Glutamatergic neuron (in vitro differentiated cells): ENCODE results near the gene IRAK3. TPM values are rescaled to one million over a fixed set of nuclear protein-coding genes. Genes with fewer than 3 reads are reported as not detected.

Source experiments
- DNase-seq: peaks from one replicate; pipeline ENCODE4 v3.0.0; 2022
- H3K27ac Mint-ChIP-seq: one replicate; pipeline ENCODE4 v1.8.0; 2020; ENCODE audit warnings: mild to moderate bottlenecking, mixed read lengths, inconsistent platforms; ENCODE audit not compliant: unreplicated experiment
- H3K27me3 Mint-ChIP-seq: one replicate; pipeline ENCODE4 v1.8.0; 2020; ENCODE audit warnings: mild to moderate bottlenecking, moderate library complexity, mixed read lengths, inconsistent platforms; ENCODE audit not compliant: unreplicated experiment
- H3K36me3 Mint-ChIP-seq: one replicate; pipeline ENCODE4 v1.8.0; 2020; ENCODE audit warnings: mild to moderate bottlenecking, mixed read lengths, inconsistent platforms; ENCODE audit not compliant: unreplicated experiment
- H3K4me1 Mint-ChIP-seq: one replicate; pipeline ENCODE4 v1.8.0; 2020; ENCODE audit warnings: mild to moderate bottlenecking, low read depth, mixed read lengths, inconsistent platforms; ENCODE audit not compliant: unreplicated experiment
- H3K4me3 Mint-ChIP-seq: one replicate; pipeline ENCODE4 v1.8.0; 2020; ENCODE audit warnings: mild to moderate bottlenecking, mixed read lengths, inconsistent platforms; ENCODE audit not compliant: unreplicated experiment
- H3K9me3 Mint-ChIP-seq: one replicate; pipeline ENCODE4 v1.8.0; 2020; ENCODE audit warnings: mild to moderate bottlenecking, moderate library complexity, mixed read lengths, inconsistent platforms; ENCODE audit not compliant: unreplicated experiment
- CTCF ChIP-seq: fragments of 200-600 bp; sonication (generic); IDR thresholded peaks from one replicate; pipeline ENCODE4 v1.5.0; 2021; ENCODE audit not compliant: partially characterized antibody, unreplicated experiment
- total RNA-seq: library from RNA; stranded (reverse); fragmentation: NEBNext Ultra II Directional; extraction: Animal tissue kit (Norgen Biotek cat#: 25700); gene quantifications from one replicate; pipeline ENCODE4 v1.2.1, GENCODE V29; 2021; ENCODE audit not compliant: unreplicated experiment

The IRAK3 gene
- total RNA-seq, 1 donor from 2014 or later, result 3.9 TPM

GRCh38 chr12:66237505-66238175, 48.6 kb downstream of the IRAK3 start:
- H3K27me3 Mint-ChIP-seq, result peaks cover 8% of the 10 kb centered on the region
- no peak for TF ChIP-seq CTCF
- H3K27ac Mint-ChIP-seq, result no peak overlapping the region
- no peaks in the 10 kb centered on the region for H3K36me3 Mint-ChIP-seq
- no peak for DNase-seq
- H3K4me3 Mint-ChIP-seq, result peak overlapping the region; percentile 7
- H3K4me1 Mint-ChIP-seq, result peaks cover 58% of the 10 kb centered on the region
- H3K9me3 Mint-ChIP-seq, result peaks cover 18% of the 10 kb centered on the region

GRCh38 chr12:66239295-66239694, 50.3 kb downstream of the IRAK3 start:
- TF ChIP-seq CTCF, result no peak
- DNase-seq, result no peak
- Mint-ChIP-seq H3K4me1 (peaks cover 67% of the 10 kb centered on the region), H3K27me3 (peaks cover 4% of the 10 kb centered on the region), H3K4me3 (no peak overlapping the region), H3K27ac (peak overlapping the region; percentile 8), H3K9me3 (peaks cover 11% of the 10 kb centered on the region), H3K36me3 (no peaks in the 10 kb centered on the region)

- Mint-ChIP-seq H3K27me3 (peaks cover 9% of the 10 kb centered on the region), H3K4me1 (peaks cover 63% of the 10 kb centered on the region), H3K36me3 (no peaks in the 10 kb centered on the region), H3K4me3 (no peak overlapping the region), H3K27ac (peak overlapping the region; percentile 82), H3K9me3 (peaks cover 11% of the 10 kb centered on the region)
- TF ChIP-seq CTCF, result no peak
- DNase-seq, result peak; percentile 42
These were observed 51.2 kb downstream of the IRAK3 start for GRCh38 chr12:66240096-66240820.

- Mint-ChIP-seq H3K4me3 (peak overlapping the region; percentile 57), H3K27ac (peak overlapping the region; percentile 92), H3K36me3 (no peaks in the 10 kb centered on the region), H3K4me1 (peaks cover 63% of the 10 kb centered on the region), H3K9me3 (peaks cover 9% of the 10 kb centered on the region), H3K27me3 (peaks cover 9% of the 10 kb centered on the region)
- no peak for DNase-seq
- no peak for TF ChIP-seq CTCF
These were observed 52.3 kb downstream of the IRAK3 start for GRCh38 chr12:66241061-66242043.
